ENCODE results near the gene UNKL. TPM values are rescaled to one million over a fixed set of nuclear protein-coding genes. Genes with fewer than 3 reads are reported as not detected.

Gene UNKL
- total and polyA plus RNA-seq, 2 donors (not counting 1 experiment from before 2014, with no cell fraction given) = 53.9 to 178 TPM

DNA sequence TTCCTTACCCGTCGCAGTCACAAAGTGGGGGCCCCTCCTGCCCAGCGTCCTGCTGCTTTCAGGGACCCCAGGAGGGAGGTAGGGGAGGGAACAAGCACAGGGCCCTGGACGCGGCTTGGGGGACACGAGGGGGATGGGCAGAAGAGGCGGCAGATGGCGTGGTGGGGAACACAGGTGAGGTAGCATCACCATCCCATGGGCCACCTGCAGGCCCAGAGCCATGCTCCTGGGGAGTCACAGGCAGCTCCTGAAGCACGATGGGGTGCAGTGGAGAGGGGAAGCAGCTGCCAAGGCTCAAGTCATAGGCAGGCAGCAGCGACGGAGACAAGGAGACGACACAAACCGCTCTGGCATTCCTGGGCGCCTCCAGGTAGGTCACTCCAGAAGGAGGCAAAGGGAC, 10.8 kb downstream of the UNKL start:
- intact Hi-C loops (cut with micrococcal nuclease) = loop anchor here (10.0 kb wide), 1 partner anchor 49 kb away; the partner anchor contains the start of genes GNPTG and TSR3
- peaks cover 11 to 12% of the 10 kb centered on the region in 2 donors for H3K4me1 ChIP-seq (ENCODE audit: control insufficient read depth in 2 of 2, insufficient read depth in 2 of 2, low read length in 2 of 2)
- H3K9me3 ChIP-seq (ENCODE audit: control extremely low read depth in 1 of 3, control insufficient read depth in 2 of 3, insufficient read depth in 1 of 3, low read length in 2 of 3) = no peaks in the 10 kb centered on the region
- no peak overlapping the region for H2AFZ ChIP-seq (ENCODE audit: insufficient read depth, low read depth, low read length, poor library complexity, severe bottlenecking)
- DNase-seq = no peak
- Mint-ChIP-seq H3K27ac (no peak overlapping the region), H3K9me3 (ENCODE audit: insufficient read depth) (no peaks in the 10 kb centered on the region), H3K27me3 (no peaks in the 10 kb centered on the region), H3K4me1 (peaks cover 14% of the 10 kb centered on the region), H3K4me3 (no peak overlapping the region)
- ChIA-PET POLR2A (no interaction called here), CTCF (no interaction called here)
- no peak overlapping the region for H3K4me2 ChIP-seq (replicated peaks; ENCODE audit: low read depth, low read length, poor library complexity, severe bottlenecking)
- TF ChIP-seq, protein P1, sequence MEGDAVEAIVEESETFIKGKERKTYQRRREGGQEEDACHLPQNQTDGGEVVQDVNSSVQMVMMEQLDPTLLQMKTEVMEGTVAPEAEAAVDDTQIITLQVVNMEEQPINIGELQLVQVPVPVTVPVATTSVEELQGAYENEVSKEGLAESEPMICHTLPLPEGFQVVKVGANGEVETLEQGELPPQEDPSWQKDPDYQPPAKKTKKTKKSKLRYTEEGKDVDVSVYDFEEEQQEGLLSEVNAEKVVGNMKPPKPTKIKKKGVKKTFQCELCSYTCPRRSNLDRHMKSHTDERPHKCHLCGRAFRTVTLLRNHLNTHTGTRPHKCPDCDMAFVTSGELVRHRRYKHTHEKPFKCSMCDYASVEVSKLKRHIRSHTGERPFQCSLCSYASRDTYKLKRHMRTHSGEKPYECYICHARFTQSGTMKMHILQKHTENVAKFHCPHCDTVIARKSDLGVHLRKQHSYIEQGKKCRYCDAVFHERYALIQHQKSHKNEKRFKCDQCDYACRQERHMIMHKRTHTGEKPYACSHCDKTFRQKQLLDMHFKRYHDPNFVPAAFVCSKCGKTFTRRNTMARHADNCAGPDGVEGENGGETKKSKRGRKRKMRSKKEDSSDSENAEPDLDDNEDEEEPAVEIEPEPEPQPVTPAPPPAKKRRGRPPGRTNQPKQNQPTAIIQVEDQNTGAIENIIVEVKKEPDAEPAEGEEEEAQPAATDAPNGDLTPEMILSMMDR (IDR thresholded peaks at IDR 0.05) = no peak
- TF ChIP-seq EZH2 (IDR thresholded peaks at IDR 0.05; ENCODE audit: borderline replicate concordance, insufficient read depth, low read depth, low read length, poor library complexity, severe bottlenecking) = no peak
- 95% methylated on average over 14 of the region's 14 CpGs for WGBS (ENCODE audit: insufficient coverage)
- no peak overlapping the region for H3K9ac ChIP-seq (ENCODE audit: low read length)
- peaks cover 0 to 60% of the 10 kb centered on the region in 2 experiments for H3K36me3 ChIP-seq (replicated peaks in 1 of 2; ENCODE audit: control extremely low read depth in 1 of 2, control insufficient read depth in 1 of 2, extremely low read depth in 1 of 2, insufficient read depth in 2 of 2, low read length in 1 of 2)
- H4K20me1 ChIP-seq (ENCODE audit: control insufficient read depth, insufficient read depth, low read length, poor library complexity, severe bottlenecking) = peaks cover 93% of the 10 kb centered on the region
- no peaks in the 10 kb centered on the region for H3K27me3 ChIP-seq (replicated peaks in 1 of 4; ENCODE audit: control extremely low read depth in 1 of 4, control insufficient read depth in 3 of 4, insufficient read depth in 4 of 4, low read length in 3 of 4)
- no peak for ATAC-seq (ENCODE audit: low read depth)
- no peak overlapping the region for H3K27ac ChIP-seq (ENCODE audit: low read length in 2 of 2)
- no peak overlapping the region for H3K4me3 ChIP-seq (ENCODE audit: control extremely low read depth in 1 of 5, extremely low read depth in 1 of 5, insufficient read depth in 1 of 5, low read depth in 2 of 5, low read length in 4 of 5)
- H3K79me2 ChIP-seq (ENCODE audit: control insufficient read depth, insufficient read depth, low read length) = peaks cover 98% of the 10 kb centered on the region

DNA sequence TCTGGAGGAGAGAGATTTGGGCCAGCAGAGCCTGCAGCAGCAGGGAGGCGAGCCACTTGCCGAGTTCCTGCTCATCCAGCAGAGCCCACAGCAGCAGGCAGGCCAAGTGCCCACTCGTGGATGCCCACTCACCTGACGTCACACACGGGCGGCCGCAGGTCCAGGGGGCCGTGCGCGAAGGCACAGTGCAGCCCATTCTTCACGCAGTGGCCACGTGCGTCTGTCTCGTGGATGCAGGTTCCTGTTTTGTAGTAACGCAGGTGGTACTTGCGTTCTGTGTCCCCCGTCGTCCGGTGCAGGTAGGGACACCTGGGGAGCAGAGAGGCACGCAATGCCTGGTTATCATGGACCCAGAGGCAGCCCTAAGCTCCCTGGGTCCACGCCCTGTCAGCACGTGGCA, 11.5 kb downstream of the UNKL start:
- no peak for TF ChIP-seq EZH2 (IDR thresholded peaks at IDR 0.05; ENCODE audit: borderline replicate concordance, insufficient read depth, low read depth, low read length, poor library complexity, severe bottlenecking)
- TF ChIP-seq, protein P1 (IDR thresholded peaks at IDR 0.05) = no peak
- no peak overlapping the region for H3K27ac Mint-ChIP-seq
- intact Hi-C loops (cut with micrococcal nuclease) = loop anchor here (10.0 kb wide), 1 partner anchor 48 kb away; the partner anchor contains the start of genes GNPTG and TSR3
- ATAC-seq (ENCODE audit: low read depth) (no peak), DNase-seq (no peak)
- H3K27me3 Mint-ChIP-seq = no peaks in the 10 kb centered on the region
- WGBS (ENCODE audit: insufficient coverage) = 95% methylated on average over 22 of the region's 22 CpGs
- H3K4me3 Mint-ChIP-seq = no peak overlapping the region
- peaks cover 8% of the 10 kb centered on the region for H3K4me1 Mint-ChIP-seq
- H3K4me1 ChIP-seq (ENCODE audit: control insufficient read depth in 2 of 2, insufficient read depth in 2 of 2, low read length in 2 of 2) = peaks cover 6% of the 10 kb centered on the region in 2 donors
- no peak overlapping the region for H2AFZ ChIP-seq (ENCODE audit: insufficient read depth, low read depth, low read length, poor library complexity, severe bottlenecking)
- H3K9me3 Mint-ChIP-seq (ENCODE audit: insufficient read depth) = no peaks in the 10 kb centered on the region
- no peaks in the 10 kb centered on the region for H3K27me3 ChIP-seq (replicated peaks in 1 of 4; ENCODE audit: control extremely low read depth in 1 of 4, control insufficient read depth in 3 of 4, insufficient read depth in 4 of 4, low read length in 3 of 4)
- H4K20me1 ChIP-seq (ENCODE audit: control insufficient read depth, insufficient read depth, low read length, poor library complexity, severe bottlenecking) = peaks cover 93% of the 10 kb centered on the region
- no peaks in the 10 kb centered on the region for H3K9me3 ChIP-seq (ENCODE audit: control extremely low read depth in 1 of 3, control insufficient read depth in 2 of 3, insufficient read depth in 1 of 3, low read length in 2 of 3)
- no peak overlapping the region for H3K4me2 ChIP-seq (replicated peaks; ENCODE audit: low read depth, low read length, poor library complexity, severe bottlenecking)
- ChIA-PET CTCF (no interaction called here), POLR2A (no interaction called here)
- no peak overlapping the region for H3K4me3 ChIP-seq (ENCODE audit: control extremely low read depth in 1 of 5, extremely low read depth in 1 of 5, insufficient read depth in 1 of 5, low read depth in 2 of 5, low read length in 4 of 5)
- H3K79me2 ChIP-seq (ENCODE audit: control insufficient read depth, insufficient read depth, low read length) = peaks cover 98% of the 10 kb centered on the region
- peaks cover 0 to 67% of the 10 kb centered on the region in 2 experiments for H3K36me3 ChIP-seq (replicated peaks in 1 of 2; ENCODE audit: control extremely low read depth in 1 of 2, control insufficient read depth in 1 of 2, extremely low read depth in 1 of 2, insufficient read depth in 2 of 2, low read length in 1 of 2)
- H3K9ac ChIP-seq (ENCODE audit: low read length) = no peak overlapping the region
- no peak overlapping the region for H3K27ac ChIP-seq (ENCODE audit: low read length in 2 of 2)

All from B cell (primary cell).